ENCODE measurements around the gene LINGO3. TPM values are rescaled to one million over a fixed set of nuclear protein-coding genes. Genes with fewer than 3 reads are reported as not detected.
A peak's percentile ranks its signal among the peaks of the same experiment; 100 is the strongest.

Gene LINGO3
- total RNA-seq, 1 donor = not detected

DNA sequence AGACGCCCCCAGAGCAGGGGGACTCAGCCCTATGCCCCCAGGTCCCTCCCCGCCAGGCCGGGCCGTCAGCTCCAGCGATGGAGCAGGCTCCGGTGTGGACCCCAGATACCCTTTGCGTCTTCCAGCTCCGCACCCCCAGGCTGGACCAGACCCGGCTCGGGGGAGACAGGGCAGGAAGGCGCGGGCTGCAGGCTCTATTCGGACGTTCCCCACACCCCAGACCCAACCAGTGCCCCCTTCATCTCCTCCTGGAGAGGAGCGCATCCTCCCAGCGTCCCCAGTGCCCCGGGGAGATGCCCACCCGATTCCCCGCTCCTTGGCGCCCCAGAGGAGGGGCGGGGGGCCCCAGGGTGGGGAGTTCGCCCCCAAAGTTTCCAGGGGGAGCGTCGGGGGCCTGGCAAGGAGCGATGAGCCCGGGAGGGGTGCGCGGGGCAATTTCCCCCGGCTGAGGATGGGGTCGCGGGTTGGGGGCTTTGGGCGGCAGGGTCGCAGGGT lies 389 bp downstream of the LINGO3 start:
- no peak overlapping the region for H3K4me3 ChIP-seq (ENCODE audit: insufficient read depth, low read length)
- peaks cover 8% of the 10 kb centered on the region for H3K4me1 ChIP-seq (ENCODE audit: insufficient read depth, low read length)
- no peak overlapping the region for H2AFZ ChIP-seq (ENCODE audit: low read length)
- H4K20me1 ChIP-seq (ENCODE audit: insufficient read depth, low read length) = peaks cover 17% of the 10 kb centered on the region
- DNase-seq (ENCODE audit: insufficient read length, low spot score, missing footprints) = no peak
- no peaks in the 10 kb centered on the region for H3K36me3 ChIP-seq (ENCODE audit: insufficient read depth, low read length)
- peaks cover 44% of the 10 kb centered on the region for H3K27me3 ChIP-seq (ENCODE audit: insufficient read depth, low read length)
- no peak overlapping the region for H3K4me2 ChIP-seq (ENCODE audit: insufficient read depth, low read length)
- TF ChIP-seq, protein P1, sequence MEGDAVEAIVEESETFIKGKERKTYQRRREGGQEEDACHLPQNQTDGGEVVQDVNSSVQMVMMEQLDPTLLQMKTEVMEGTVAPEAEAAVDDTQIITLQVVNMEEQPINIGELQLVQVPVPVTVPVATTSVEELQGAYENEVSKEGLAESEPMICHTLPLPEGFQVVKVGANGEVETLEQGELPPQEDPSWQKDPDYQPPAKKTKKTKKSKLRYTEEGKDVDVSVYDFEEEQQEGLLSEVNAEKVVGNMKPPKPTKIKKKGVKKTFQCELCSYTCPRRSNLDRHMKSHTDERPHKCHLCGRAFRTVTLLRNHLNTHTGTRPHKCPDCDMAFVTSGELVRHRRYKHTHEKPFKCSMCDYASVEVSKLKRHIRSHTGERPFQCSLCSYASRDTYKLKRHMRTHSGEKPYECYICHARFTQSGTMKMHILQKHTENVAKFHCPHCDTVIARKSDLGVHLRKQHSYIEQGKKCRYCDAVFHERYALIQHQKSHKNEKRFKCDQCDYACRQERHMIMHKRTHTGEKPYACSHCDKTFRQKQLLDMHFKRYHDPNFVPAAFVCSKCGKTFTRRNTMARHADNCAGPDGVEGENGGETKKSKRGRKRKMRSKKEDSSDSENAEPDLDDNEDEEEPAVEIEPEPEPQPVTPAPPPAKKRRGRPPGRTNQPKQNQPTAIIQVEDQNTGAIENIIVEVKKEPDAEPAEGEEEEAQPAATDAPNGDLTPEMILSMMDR (IDR thresholded peaks at IDR 0.05; ENCODE audit: extremely low read depth, low read depth, low read length) = no peak
- no peaks in the 10 kb centered on the region for H3K79me2 ChIP-seq (ENCODE audit: insufficient read depth, low read length)
- no peaks in the 10 kb centered on the region for H3K9me3 ChIP-seq (ENCODE audit: low read depth, low read length)
- no peak overlapping the region for H3K27ac ChIP-seq (ENCODE audit: low read depth, low read length)

DNA sequence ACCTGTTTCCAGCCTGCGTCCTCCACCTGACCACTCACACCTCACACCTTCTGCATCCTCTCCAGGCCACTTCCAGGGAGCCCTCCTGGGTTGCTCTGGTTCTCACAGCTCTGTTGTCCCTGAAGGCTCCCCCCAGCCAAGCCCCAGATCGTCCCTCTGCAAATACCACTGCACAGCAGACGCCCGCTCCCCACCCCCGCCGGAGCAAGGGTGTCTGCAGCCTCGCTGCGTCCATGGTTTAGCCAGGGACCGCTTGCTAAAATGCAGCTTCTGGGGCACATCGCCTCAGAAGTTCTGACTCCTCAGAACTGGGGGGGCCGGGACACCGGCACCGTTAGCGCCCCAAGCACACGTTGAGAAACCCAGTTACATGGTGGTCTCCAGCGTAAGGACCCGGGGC lies 983 bp downstream of the LINGO3 start:
- TF ChIP-seq, protein P1 (IDR thresholded peaks at IDR 0.05; ENCODE audit: extremely low read depth, low read depth, low read length) = no peak
- H3K4me3 ChIP-seq (ENCODE audit: insufficient read depth, low read length) = no peak overlapping the region
- no peaks in the 10 kb centered on the region for H3K79me2 ChIP-seq (ENCODE audit: insufficient read depth, low read length)
- no peak overlapping the region for H3K27ac ChIP-seq (ENCODE audit: low read depth, low read length)
- no peaks in the 10 kb centered on the region for H3K36me3 ChIP-seq (ENCODE audit: insufficient read depth, low read length)
- H3K9me3 ChIP-seq (ENCODE audit: low read depth, low read length) = no peaks in the 10 kb centered on the region
- H3K4me1 ChIP-seq (ENCODE audit: insufficient read depth, low read length) = peaks cover 8% of the 10 kb centered on the region
- no peak overlapping the region for H2AFZ ChIP-seq (ENCODE audit: low read length)
- H4K20me1 ChIP-seq (ENCODE audit: insufficient read depth, low read length) = peaks cover 17% of the 10 kb centered on the region
- H3K4me2 ChIP-seq (ENCODE audit: insufficient read depth, low read length) = no peak overlapping the region
- DNase-seq (ENCODE audit: insufficient read length, low spot score, missing footprints) = no peak
- peaks cover 50% of the 10 kb centered on the region for H3K27me3 ChIP-seq (ENCODE audit: insufficient read depth, low read length)

DNA sequence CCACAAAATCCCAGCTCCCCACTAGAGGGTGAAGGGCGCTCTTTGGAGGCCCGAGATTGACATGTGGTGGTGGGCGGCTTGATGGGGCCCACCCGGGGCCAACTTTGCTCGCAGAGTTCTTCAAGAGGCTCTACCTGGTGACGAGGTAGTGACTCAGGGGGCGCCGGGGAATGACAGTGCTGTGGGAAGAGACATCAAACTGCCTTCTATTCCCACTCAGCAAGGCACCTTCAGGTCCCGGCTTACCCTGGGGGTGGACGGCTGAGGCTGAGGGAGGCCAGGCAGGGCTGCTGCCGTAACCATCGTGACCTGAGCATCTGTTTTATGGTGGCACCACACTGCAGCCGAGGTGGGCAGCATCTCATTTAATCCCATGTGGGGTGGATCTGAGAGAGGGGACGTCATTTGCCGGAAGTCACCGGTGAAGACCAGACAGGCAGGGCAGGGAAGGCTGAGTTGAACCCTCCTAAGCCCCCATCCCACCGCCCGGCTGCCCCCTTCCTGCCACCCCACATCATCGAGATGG lies 1.6 kb downstream of the LINGO3 start:
- Histone ChIP-seq H3K4me3 (ENCODE audit: insufficient read depth, low read length) (no peak overlapping the region), H2AFZ (ENCODE audit: low read length) (no peak overlapping the region), H3K36me3 (ENCODE audit: insufficient read depth, low read length) (no peaks in the 10 kb centered on the region), H3K9me3 (ENCODE audit: low read depth, low read length) (no peaks in the 10 kb centered on the region), H4K20me1 (ENCODE audit: insufficient read depth, low read length) (peaks cover 17% of the 10 kb centered on the region), H3K27ac (ENCODE audit: low read depth, low read length) (no peak overlapping the region), H3K4me2 (ENCODE audit: insufficient read depth, low read length) (no peak overlapping the region), H3K79me2 (ENCODE audit: insufficient read depth, low read length) (no peaks in the 10 kb centered on the region), H3K4me1 (ENCODE audit: insufficient read depth, low read length) (peaks cover 8% of the 10 kb centered on the region), H3K27me3 (ENCODE audit: insufficient read depth, low read length) (peaks cover 51% of the 10 kb centered on the region)
- DNase-seq (ENCODE audit: insufficient read length, low spot score, missing footprints) = no peak
- TF ChIP-seq, protein P1 (IDR thresholded peaks at IDR 0.05; ENCODE audit: extremely low read depth, low read depth, low read length) = no peak

DNA sequence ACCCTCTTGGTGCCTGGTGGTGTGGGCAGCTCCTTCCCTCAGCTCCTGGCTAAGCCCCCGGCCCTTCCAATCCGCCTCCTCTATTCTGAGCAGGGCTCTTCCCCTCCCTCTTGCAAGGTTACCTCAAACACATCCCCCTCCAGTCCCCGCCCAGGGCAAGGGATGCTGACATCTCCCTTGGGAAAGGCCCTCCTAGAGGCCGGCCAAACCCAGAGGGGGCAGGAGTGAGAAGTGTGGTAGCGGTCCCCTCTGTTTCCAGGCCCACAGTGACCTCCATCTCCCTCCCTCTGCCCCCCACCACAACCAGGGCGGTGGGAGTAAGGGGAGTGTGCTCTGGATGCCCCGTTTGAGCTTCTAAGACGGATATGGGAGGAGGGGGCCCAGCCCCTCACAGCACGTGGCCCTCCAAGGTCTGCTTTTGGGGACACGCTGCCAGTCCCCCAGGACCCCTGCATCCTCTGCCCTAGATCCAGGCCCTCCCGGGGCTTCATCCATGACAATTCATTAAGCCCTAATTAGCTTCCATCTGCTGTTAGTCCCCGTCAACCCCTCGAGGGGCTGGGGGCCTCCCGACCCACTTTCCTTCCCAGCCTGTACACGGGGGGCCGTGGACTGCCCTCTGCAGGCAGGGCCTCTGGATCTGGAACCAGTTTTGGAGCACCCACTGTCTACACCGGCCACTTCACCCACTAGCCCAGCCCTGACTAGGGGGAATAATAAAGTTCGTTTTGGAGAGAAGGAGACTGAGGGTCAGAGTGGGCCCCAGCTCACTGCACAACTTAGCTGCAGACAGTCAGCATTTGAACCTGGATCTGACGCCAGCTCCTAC lies 2.3 kb downstream of the LINGO3 start:
- Histone ChIP-seq H3K27ac (ENCODE audit: low read depth, low read length) (no peak overlapping the region), H4K20me1 (ENCODE audit: insufficient read depth, low read length) (peaks cover 17% of the 10 kb centered on the region), H3K27me3 (ENCODE audit: insufficient read depth, low read length) (peaks cover 51% of the 10 kb centered on the region), H3K36me3 (ENCODE audit: insufficient read depth, low read length) (no peaks in the 10 kb centered on the region), H3K4me3 (ENCODE audit: insufficient read depth, low read length) (no peak overlapping the region), H3K79me2 (ENCODE audit: insufficient read depth, low read length) (no peaks in the 10 kb centered on the region), H3K4me2 (ENCODE audit: insufficient read depth, low read length) (no peak overlapping the region), H2AFZ (ENCODE audit: low read length) (no peak overlapping the region), H3K4me1 (ENCODE audit: insufficient read depth, low read length) (peaks cover 8% of the 10 kb centered on the region), H3K9me3 (ENCODE audit: low read depth, low read length) (no peaks in the 10 kb centered on the region)
- DNase-seq (ENCODE audit: insufficient read length, low spot score, missing footprints) = peak; percentile 85
- TF ChIP-seq, protein P1 (IDR thresholded peaks at IDR 0.05; ENCODE audit: extremely low read depth, low read depth, low read length) = no peak

Measured in osteoblast (primary cell).